ENCODE data around the gene SHMT2.

DNA sequence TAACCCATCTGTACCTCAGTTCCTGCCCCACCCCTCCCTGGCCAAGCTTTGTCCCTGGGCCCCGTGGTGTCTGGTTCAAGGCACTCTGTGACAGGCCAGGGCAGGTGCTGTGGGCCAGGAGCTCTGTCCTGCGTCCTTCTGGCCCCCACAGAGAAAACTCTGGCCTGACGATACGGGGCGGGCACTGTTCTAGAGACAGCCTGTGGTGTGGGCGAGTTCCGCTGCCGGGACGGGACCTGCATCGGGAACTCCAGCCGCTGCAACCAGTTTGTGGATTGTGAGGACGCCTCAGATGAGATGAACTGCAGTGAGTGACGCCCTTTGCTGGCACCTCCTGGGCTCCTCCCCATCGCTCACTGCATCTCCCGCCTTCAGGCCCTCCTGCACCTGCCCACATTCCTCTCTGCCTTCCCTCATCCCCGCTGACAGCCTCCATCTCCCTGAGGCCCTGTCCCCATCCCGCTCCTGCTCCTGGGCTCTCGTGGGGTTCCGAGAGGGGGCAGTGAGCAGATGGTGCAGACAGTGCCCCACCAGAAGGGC is 35.7 kb upstream of the SHMT2 start:
- TF ChIP-seq, protein P1, sequence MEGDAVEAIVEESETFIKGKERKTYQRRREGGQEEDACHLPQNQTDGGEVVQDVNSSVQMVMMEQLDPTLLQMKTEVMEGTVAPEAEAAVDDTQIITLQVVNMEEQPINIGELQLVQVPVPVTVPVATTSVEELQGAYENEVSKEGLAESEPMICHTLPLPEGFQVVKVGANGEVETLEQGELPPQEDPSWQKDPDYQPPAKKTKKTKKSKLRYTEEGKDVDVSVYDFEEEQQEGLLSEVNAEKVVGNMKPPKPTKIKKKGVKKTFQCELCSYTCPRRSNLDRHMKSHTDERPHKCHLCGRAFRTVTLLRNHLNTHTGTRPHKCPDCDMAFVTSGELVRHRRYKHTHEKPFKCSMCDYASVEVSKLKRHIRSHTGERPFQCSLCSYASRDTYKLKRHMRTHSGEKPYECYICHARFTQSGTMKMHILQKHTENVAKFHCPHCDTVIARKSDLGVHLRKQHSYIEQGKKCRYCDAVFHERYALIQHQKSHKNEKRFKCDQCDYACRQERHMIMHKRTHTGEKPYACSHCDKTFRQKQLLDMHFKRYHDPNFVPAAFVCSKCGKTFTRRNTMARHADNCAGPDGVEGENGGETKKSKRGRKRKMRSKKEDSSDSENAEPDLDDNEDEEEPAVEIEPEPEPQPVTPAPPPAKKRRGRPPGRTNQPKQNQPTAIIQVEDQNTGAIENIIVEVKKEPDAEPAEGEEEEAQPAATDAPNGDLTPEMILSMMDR (IDR thresholded peaks at IDR 0.05), result no peak
- no peak for TF ChIP-seq POLR2A (IDR thresholded peaks at IDR 0.05)
